IPS-NIHi11 (cell line): ENCODE results near the gene RBMS1.

Source experiments
- DNase-seq: peaks from one replicate; pipeline ENCODE4 v3.0.0; 2012; ENCODE audit warnings: mixed read lengths, low spot score

The RBMS1 gene

DNA sequence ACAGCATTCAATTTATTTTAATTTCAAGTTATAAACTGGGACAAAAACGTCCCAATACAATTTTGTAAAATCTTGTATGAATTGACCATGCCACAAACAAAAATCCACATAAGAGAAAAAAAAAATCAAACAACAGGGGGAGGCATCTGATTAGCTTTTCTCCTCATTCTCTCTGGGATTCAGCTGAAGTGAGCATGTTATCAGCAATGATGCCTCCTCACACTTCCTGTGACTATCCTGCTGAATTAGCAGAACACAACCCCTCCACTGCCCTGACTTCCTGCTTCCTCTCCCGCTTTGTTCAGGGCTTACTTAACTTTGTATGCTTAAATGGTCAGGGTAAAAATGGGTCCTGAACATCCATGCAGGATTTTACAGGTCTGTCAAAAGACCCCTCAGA is 161.3 kb downstream of the RBMS1 start:
- DNase-seq: no peak

GRCh38 chr2:160331258-160332025 is 162.2 kb downstream of the RBMS1 start:
- DNase-seq: no peak

DNA sequence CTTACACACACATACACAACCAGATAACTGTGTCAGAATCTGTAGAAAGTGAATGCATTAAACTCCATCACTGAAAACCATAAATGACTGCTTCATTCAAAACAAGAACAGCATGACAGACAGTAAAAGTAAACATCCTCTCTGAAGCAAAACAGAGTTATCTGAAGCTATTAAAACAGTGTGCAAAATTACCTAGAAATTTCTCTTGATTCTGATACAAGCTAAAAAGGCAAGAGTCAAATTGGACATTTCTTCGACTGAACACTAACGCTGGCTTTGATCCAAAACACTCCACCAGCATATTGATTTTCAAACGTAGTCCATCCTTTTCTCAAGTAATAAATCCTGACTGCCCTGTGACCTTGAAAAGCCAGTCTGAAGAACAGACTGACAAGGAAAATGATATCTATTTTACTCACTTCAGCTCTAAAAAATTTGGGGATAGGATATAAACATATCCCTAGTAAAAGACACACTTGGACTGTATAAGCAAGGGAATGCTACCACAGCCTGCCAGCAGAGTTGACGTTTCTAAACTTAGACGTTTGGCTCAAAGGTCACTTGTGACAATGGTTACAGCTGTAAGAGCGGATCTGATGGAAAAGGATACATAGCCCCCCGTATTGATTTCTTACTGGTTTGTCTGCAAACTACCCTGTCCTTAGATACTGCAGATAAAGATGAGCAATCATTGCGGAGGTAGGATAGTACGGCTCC is 164.6 kb downstream of the RBMS1 start:
- DNase-seq: no peak

DNA sequence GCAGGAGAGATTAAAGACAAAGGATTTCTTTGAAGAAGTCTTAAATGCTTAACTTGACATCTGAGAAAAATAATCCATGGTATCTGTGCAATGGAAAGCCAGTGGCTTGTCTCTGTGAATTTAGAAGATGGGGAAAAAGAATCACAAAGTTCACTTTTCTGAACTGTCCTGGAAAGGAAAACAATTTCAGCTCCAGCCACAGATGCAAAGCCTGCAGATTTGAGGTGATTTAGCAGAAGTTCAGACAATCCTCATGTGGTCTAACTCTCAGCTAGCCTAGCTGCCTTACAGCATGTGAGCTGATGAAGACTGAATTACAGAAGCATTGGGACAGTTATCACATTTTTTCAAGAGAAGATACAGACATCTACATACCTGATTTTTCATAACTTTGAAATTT is 166.8 kb downstream of the RBMS1 start:
- no peak for DNase-seq

GRCh38 chr2:160325418-160325817 is 168.2 kb downstream of the RBMS1 start:
- no peak for DNase-seq

DNA sequence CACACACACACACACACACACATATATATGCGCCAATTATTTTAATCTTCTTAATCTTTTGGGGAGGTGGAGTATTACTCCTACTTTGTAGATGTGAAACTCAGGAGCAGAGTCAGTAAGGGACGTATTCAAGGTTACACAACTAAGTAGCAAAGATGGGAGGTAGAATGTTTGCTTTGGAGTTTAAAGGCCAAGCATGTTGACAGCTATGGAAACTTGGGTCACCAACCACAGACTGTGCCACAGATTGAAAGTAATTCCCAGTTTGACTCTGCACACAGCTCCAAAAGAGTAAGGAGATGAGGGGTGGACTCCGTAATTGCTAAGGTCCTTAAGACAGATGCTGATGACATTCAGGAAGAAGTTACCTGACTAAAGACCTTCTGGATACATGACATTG is 168.7 kb downstream of the RBMS1 start:
- DNase-seq: no peak

GRCh38 chr2:160324161-160324800 is 169.3 kb downstream of the RBMS1 start:
- DNase-seq: peak; percentile 41

GRCh38 chr2:160322320-160322719 is 171.3 kb downstream of the RBMS1 start:
- no peak for DNase-seq

- no peak for DNase-seq
Observed at GRCh38 chr2:160321006-160321405, 172.6 kb downstream of the RBMS1 start.

- no peak for DNase-seq
Observed at GRCh38 chr2:160319700-160320099, 173.9 kb downstream of the RBMS1 start.

GRCh38 chr2:160318218-160318617 is 175.4 kb downstream of the RBMS1 start:
- no peak for DNase-seq

- no peak for DNase-seq
Observed at GRCh38 chr2:160317181-160318099, 176.2 kb downstream of the RBMS1 start.

- no peak for DNase-seq
Observed at GRCh38 chr2:160315337-160315736, 178.3 kb downstream of the RBMS1 start.

DNA sequence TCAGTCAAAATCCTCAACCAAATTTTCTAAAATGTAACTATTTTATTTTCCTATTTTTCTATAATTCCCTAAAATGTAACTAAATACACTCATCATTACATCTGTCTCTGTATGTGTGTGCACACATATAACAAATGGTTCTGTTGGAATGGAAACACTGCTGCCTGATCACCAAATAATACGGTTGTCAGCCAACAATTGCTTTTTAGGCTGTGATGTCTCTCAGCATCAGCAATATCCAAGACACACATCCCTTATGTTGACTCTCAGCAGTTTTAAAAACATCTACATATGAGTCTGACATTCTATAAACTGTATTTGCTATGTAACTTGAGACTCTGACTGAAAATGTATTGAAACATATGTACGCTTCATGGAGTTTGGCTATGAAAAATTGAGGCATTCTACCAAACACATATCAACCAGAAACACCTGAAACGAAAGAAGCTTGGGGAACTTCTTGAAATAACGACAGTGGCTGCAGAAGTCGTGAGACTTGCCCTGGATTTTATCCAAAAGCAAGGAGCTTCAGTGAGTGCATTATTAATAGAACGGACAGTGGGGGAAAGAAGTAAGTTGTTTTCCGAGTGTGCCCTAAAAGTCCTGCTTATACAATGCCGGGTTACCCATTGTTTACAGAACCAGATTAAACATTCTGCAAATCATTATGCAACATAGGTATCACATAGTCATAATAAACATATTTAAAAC is 183.3 kb downstream of the RBMS1 start:
- no peak for DNase-seq

- DNase-seq: no peak
Observed at GRCh38 chr2:160309585-160309984, 184.0 kb downstream of the RBMS1 start.

DNA sequence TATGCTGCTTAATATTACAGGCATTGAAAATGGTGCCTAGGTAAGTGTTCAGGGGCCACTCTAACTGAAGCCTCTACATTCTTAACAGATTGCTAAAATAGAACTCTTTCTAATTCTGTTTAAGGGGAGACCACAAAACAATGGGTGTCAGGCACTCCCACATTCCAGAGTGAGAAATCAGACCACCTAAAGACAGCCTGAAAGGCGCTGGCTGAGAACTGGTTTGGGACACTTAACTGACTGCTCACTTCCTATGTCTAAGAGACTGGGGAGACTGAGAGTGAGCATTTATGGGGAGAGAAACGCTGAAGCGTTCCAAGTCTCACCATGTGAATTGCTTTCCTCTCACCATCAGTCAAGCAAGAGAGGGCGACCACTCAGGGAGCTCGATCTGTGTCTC is 184.7 kb downstream of the RBMS1 start:
- peak; percentile 27 for DNase-seq

- no peak for DNase-seq
Observed at GRCh38 chr2:160308476-160308875, 185.1 kb downstream of the RBMS1 start.

GRCh38 chr2:160306985-160307384 is 186.6 kb downstream of the RBMS1 start:
- no peak for DNase-seq

GRCh38 chr2:160305081-160305750 is 188.4 kb downstream of the RBMS1 start:
- no peak for DNase-seq

DNA sequence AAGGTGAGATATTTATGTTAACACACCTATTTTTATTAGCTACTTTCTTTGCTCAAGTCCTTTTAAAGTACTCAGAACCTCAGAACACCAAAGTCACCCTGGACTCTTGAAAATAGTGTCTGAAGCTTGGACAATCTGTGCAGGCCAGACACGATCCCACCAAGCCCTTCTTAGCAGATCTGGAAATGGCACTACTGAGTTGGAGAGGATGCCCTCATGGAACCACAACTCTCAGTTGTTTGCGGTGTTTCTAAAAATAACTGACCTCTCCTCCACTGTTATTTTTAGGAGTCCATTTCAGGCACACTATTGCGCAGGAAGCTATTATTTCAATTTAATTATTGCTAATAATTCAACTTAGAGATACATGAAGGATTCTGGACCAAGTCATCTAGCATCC is 190.1 kb downstream of the RBMS1 start:
- DNase-seq: no peak

DNA sequence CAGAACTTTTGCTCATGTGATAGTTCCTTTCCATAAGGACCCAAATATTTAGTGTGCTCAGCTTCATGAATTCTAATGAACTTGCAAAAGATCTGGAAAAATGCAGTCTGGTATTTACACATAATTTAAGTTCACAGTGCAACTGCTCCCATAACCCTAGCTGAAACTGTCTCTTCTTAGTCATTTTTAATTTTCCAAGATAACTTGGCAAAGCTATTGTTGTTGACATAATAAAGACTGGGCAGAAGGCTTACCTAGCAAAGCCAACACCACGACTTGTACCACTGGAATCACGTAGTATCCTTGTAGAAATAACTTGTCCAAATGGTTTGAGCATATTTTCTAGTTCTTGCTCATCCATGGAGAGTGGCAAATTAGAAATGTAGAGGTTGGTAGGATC is 190.5 kb downstream of the RBMS1 start:
- DNase-seq: no peak
